Skin epidermis (tissue), 12 donors: Measurements from ENCODE around the gene JAKMIP2.
"Not testable (repeated sequence)": the region's sequence is repeated elsewhere in the genome, so short reads cannot be mapped to it uniquely, and the experiment has no call there.

Experiments used
- H3K27ac ChIP-seq, 21 experiments: fragments of 200-600 bp; sonication (generic) in 11 of 21; one replicate each; pipeline ENCODE4 v1.5.0; 2020; ENCODE audit warnings: mild to moderate bottlenecking in 3 of 21, inconsistent platforms in 2 of 21, moderate library complexity in 2 of 21
- H3K4me3 ChIP-seq, 7 experiments: fragments of 200-600 bp; sonication (generic) in 2 of 7; one replicate each; pipeline ENCODE4 v1.5.0; 2020; ENCODE audit warnings: inconsistent platforms in 2 of 7, mild to moderate bottlenecking in 2 of 7, moderate library complexity in 1 of 7

The JAKMIP2 gene

GRCh38 chr5:147631428-147632003 lies 151.0 kb downstream of the JAKMIP2 start:
- H3K4me3 ChIP-seq = no peak overlapping the region
- H3K27ac ChIP-seq = no peak overlapping the region

- Histone ChIP-seq H3K27ac (no peak overlapping the region), H3K4me3 (no peak overlapping the region)
These were observed 153.3 kb downstream of the JAKMIP2 start for GRCh38 chr5:147629196-147629595.

DNA sequence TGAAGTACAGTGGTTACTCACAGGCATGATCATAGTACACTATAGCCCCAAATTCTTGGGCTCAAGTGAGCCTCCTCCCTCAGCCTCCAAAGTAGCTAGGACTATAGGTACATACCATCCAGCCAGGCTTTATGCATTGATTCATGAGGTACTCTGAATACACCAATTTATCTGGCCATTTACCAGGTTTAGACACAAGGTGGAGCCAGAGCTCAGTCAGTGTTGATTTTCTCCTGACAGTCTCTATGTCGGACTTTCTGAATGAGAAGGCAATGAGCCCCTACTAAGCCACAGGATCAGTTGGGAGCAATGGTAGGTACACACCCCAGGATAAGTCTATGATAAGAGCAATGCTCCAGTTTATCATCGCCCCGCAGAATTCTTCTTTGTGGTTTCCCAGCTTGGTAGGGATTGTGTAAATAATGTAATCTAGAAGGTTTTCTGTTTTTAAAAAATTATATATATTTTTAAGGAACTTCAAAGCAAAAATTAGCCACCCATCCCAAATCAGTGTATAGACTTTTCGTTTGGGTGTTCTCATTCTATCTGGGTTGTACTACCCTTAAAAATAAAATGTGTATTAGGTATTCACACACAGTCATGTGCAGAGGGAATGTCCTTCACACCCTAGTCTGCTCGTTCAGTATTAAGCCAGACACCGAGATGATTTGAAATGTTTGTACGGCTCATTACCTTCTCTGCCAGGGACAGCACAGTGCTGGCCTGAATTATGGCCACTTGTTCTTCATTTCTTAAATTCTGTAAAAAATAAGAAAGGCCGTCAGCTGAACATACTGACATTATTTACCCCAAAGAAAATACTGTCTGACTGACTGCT lies 154.3 kb downstream of the JAKMIP2 start:
- Histone ChIP-seq H3K27ac (no peak overlapping the region), H3K4me3 (no peak overlapping the region)

DNA sequence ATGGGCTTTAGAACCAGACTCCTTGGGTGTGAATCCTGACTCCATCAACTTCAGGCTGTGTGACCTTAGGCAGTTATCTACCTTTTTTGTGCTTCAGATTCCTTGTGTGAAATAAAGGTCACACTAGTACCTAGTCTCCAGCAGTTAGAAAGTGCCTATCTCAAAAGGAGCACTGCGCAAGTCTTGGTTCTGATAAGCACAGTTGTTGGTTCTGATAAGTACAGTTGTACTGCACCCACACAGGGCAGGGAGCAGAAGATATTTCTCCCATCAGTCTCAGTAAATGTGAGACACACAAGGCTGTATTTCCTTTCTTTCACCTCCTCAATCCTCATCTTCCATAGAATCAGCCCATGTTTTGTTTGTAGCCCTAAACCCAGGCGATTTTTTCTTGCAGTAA lies 156.1 kb downstream of the JAKMIP2 start:
- no peak overlapping the region for H3K27ac ChIP-seq
- no peak overlapping the region for H3K4me3 ChIP-seq

DNA sequence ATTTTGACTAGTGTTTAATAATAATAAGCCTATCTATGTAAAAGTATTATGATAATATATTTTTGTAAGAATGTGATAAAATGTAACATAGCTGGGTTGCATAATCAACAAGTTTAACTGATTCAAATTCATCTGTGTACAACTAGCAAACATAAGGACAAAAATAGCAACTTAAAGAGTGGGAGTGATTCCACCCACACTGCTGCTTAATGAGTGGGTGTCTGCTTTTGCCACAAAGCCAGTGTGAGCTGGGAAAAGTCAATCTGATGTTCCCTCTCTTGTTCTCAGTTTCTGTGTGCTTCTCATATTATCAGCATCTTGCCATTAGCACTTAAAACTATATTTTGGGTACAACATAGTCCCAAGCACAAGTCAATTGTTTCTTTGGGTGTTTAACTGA lies 161.5 kb downstream of the JAKMIP2 start:
- Histone ChIP-seq H3K4me3 (no peak overlapping the region), H3K27ac (no peak overlapping the region)

GRCh38 chr5:147619281-147619878 lies 163.1 kb downstream of the JAKMIP2 start:
- Histone ChIP-seq H3K4me3 (no peak overlapping the region), H3K27ac (no peak overlapping the region)

DNA sequence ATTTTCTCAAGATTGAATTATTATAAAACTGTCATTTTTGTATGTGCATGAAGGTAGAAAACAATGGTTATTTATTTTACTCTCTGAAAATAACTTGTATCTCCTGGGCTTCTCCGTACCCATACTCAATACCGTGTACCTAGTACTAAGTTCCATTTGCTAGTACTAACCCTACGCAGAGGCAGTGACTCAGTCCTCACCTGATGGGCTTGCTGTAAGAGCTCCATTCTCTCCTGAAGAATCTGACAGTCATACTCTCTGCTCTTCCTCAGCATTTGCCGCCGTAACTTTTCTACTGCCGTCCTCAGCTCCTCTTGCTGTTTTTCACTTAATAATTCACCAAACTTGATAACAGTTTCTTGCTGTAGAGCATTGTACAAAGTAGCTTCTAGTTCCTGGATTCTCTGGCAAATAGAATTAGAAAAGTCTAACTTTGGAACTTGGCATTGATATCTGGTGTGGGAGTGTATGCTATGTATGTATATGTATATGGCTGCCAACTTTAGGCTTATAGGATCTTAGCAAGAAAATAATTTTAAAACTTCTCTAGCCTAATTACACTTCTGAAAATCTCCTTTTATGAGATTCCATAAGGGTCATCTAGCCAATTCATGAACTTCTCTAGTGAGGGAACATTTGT lies 164.7 kb downstream of the JAKMIP2 start:
- H3K27ac ChIP-seq = no peak overlapping the region
- no peak overlapping the region for H3K4me3 ChIP-seq

DNA sequence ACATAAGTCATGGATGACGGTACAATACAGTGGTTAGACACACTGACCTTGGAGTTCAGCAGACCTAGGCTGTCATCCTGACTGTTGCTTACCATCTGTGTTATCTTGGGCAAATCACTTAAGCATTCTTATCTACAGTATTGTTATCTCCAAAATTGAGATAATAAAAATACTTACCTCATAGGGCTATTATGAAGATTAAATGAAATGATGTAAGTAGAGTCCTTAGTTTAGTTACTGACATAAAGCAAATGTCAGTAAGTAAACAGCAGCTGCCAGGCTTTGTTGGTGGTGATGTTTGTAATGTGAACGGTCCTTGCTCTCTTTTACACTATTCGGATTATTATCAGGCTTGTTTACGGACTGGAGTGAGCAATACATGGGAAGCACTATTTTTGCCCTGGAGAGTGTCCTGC lies 165.3 kb downstream of the JAKMIP2 start:
- Histone ChIP-seq H3K4me3 (no peak overlapping the region), H3K27ac (no peak overlapping the region)

GRCh38 chr5:147616421-147616820 lies 166.1 kb downstream of the JAKMIP2 start:
- Histone ChIP-seq H3K4me3 (no peak overlapping the region), H3K27ac (no peak overlapping the region)

DNA sequence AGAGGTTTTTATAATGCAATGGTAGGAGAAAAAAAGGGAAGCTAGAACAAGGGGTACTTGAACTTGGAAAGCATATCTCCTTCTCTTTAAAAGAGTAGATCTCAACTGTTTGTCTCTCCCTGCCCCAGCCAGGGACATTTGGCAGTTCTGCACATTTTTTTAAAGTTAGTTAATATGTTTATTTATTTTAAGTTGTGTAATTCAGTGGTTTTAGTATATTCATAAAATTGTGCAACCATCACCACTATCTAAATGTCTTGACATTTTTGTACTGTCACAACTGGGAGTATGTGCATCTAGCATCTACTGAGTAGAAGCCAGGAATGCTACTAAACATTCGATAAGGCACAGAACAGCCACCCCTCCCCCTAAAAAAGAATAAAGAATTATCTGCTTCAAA lies 169.2 kb downstream of the JAKMIP2 start:
- no peak overlapping the region for H3K4me3 ChIP-seq
- no peak overlapping the region for H3K27ac ChIP-seq

GRCh38 chr5:147611483-147611882 lies 171.0 kb downstream of the JAKMIP2 start:
- H3K4me3 ChIP-seq = no peak overlapping the region
- no peak overlapping the region for H3K27ac ChIP-seq

DNA sequence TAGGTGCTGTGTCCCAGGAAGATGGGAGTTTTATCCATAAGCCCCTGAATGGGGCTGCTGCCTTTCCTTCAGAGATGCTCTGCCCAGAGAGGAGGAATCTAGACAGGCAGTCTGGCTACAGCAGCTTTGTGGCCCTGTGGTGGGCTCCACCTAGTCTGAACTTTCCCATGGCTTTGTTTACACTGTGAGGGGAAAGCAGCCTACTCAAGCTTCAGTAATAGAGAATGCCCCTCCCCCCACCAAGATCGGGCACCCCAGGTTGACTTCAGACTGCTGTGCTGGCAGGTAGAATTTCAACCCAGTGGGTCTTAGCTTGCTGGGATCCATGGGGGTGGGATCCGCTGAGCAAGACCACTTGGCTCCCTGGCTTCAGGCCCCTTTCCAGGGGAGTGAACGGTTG lies 171.7 kb downstream of the JAKMIP2 start:
- Histone ChIP-seq H3K27ac (no peak overlapping the region), H3K4me3 (no peak overlapping the region)

DNA sequence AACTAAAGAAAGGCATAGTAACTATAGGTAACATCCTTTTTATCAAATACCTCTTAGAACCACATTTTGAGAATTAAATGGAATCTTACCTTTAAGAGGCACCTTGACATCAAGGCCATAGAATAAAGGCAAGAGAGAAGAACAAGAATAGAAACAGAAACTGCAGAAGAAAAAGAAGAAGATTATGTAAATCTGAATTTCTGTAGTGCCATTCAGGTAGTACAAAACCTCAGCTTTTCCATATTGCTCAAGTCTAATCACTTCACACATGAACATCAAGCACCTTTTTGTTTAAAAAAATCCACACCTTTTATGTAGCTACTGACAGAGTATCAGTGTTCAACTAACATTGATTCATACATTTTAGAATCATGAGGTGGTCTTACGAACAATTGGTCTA lies 180.9 kb downstream of the JAKMIP2 start:
- Histone ChIP-seq H3K27ac (no peak overlapping the region), H3K4me3 (no peak overlapping the region)

- Histone ChIP-seq H3K4me3 (no peak overlapping the region), H3K27ac (no peak overlapping the region)
These were observed 191.4 kb downstream of the JAKMIP2 start for GRCh38 chr5:147591120-147591519.

- no peak overlapping the region for H3K27ac ChIP-seq
- H3K4me3 ChIP-seq = no peak overlapping the region
These were observed 192.4 kb downstream of the JAKMIP2 start for GRCh38 chr5:147590096-147590495.

- no peak overlapping the region for H3K4me3 ChIP-seq
- H3K27ac ChIP-seq = no peak overlapping the region
These were observed 195.7 kb downstream of the JAKMIP2 start for GRCh38 chr5:147586832-147587231.

DNA sequence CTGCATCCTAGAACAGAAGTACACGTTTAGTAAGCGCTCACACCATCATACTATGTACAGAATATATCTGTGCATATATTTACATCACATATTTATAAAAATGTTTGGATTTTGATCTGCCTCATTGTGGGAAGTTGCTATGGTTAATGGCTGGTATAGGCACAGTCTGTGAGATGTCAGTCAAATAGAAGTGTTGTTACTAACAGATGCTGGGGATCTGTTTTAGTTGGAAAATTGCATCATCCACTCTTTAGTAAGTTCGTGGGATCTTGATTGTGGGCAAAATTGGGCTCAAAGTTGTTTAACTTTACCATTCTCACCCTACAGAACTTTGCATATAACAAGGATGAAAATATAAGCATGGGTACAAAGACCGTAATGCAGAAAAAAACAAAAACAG lies 196.3 kb downstream of the JAKMIP2 start:
- H3K4me3 ChIP-seq = no peak overlapping the region

DNA sequence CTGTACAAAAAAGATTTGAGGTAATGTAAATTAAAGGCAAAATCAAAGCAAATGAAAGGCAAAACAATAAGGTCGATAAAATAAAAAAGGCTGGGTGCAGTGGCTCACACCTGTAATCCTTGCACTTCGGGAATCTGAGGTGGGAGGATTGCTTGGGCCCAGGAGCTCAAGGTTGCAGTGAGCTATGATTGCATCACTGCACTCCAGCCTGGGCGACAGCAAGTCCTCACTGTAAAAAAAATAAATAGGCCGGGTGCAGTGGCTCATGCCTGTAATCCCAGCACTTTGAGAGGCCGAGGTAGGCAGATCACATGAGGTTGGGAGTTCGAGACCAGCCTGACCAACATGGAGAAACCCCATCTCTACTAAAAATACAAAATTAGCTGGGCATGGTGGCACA lies 200.3 kb downstream of the JAKMIP2 start:
- not testable (repeated sequence) for H3K27ac ChIP-seq, H3K4me3 ChIP-seq

More for the DNA sequence above, 196.3 kb downstream of the JAKMIP2 start:
- H3K27ac ChIP-seq = no peak overlapping the region

DNA sequence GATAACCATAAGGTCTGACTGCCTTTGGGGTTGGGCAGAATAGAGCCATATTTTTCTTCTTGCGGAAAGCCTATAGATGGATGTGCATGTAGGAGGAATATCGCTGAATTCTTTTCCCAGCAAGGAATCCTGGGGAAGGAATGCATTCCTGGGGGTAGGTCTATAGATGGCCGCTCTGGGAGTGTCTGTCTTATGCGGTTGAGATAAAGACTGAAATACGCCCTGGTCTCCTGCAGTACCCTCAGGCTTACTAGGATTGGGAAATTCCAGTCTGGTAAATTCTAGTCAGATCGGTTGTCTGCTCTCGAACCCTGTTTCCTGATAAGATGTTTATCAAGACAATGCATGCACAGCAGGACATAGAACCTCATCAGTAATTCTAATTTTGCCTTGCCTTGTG lies 202.1 kb downstream of the JAKMIP2 start:
- not testable (repeated sequence) for H3K4me3 ChIP-seq, H3K27ac ChIP-seq

- Histone ChIP-seq H3K4me3 (no peak overlapping the region), H3K27ac (no peak overlapping the region)
These were observed 204.1 kb downstream of the JAKMIP2 start for GRCh38 chr5:147578228-147579024.
